ENCODE data around the gene WDR46. TPM values are rescaled to one million over a fixed set of nuclear protein-coding genes. Genes with fewer than 3 reads are reported as not detected.
"Not testable (repeated sequence)": the region's sequence is repeated elsewhere in the genome, so short reads cannot be mapped to it uniquely, and the experiment has no call there.

WDR46 gene
- total and polyA plus RNA-seq, 9 donors: 25.5 to 58.5 (median 34.8) TPM

- intact Hi-C loops (cut with DNase I): loop anchor here in 1 of 4 donors (10.0 kb wide), 1 partner anchor 1342 kb away; the partner anchor contains the start of gene CFB
- Histone ChIP-seq H3K4me1 (ENCODE audit: insufficient read depth) (peaks cover 6% of the 10 kb centered on the region), H3K27me3 (no peaks in the 10 kb centered on the region), H3K27ac (no peak overlapping the region), H3K9me3 (no peaks in the 10 kb centered on the region), H3K36me3 (no peaks in the 10 kb centered on the region), H3K4me3 (no peak overlapping the region)
- peak in 1 of 5 donors; percentile 41 for DNase-seq
- WGBS, 3 donors: 86 to 89% (median 89%) methylated on average over 22 of the region's 22 CpGs
- no peak for TF ChIP-seq CTCF (IDR thresholded peaks at IDR 0.05)
- no peak for TF ChIP-seq POLR2A (IDR thresholded peaks at IDR 0.05)
- no peak for TF ChIP-seq EP300 (IDR thresholded peaks at IDR 0.05)
These were observed 1.8 kb downstream of the WDR46 start for GRCh38 chr6:33286946-33287914.

DNA sequence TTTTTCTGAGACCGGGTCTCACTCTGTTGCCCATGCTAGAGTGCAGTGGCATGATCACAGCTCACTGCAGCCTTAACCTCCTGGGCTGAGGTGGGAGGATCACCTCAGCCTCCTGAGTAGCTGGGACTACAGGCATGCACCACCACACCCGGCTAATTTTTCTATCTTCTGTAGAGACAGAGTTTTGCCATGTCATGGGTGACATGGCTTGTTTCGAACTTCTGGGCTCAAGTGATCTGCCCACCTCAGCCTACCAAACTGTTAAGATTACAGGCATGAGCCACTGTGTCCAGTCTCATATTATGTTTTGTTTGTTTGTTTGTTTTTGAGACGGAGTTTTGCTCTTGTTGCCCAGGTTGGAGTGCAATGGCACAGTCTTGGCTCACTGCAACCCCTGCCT lies 3.8 kb downstream of the WDR46 start:
- not testable (repeated sequence) for H3K36me3 ChIP-seq; H3K27me3 ChIP-seq; H3K9me3 ChIP-seq; H3K4me1 ChIP-seq (ENCODE audit: insufficient read depth); DNase-seq; H3K4me3 ChIP-seq; H3K27ac ChIP-seq
- intact Hi-C loops (cut with DNase I): loop anchor here in 1 of 4 donors (10.0 kb wide), 1 partner anchor 1340 kb away; the partner anchor contains the start of gene CFB
- 85 to 89% (median 86%) methylated on average over 4 of the region's 4 CpGs for WGBS, 3 donors

DNA sequence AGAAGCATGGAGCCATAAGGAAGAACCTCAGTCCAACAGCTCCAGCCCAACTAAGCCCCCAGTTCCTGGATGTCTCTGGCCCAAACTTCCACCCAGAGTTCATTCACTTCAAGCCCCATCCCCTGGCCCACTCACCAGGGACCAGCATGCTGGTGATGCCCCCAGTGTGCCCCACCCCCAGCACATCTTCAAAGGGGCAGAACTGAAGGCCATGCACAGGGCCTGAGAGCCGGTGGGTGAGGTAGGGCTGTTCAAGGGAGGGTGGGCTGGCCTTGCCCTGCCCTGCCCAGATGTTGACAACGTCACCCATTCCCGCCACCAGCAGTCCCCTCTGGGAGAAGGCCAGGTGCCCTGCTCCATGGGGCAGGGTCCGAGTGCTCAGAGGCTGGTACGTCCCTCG lies 8.5 kb downstream of the WDR46 start:
- TF ChIP-seq EP300 (IDR thresholded peaks at IDR 0.05) (no peak), POLR2A (IDR thresholded peaks at IDR 0.05) (no peak), CTCF (IDR thresholded peaks at IDR 0.05) (no peak)
- intact Hi-C loops (cut with DNase I): loop anchor here in 1 of 4 donors (10.0 kb wide), 1 partner anchor 1336 kb away; the partner anchor contains the start of gene CFB

GRCh38 chr6:33279971-33280511 lies 9.0 kb downstream of the WDR46 start:
- 53 to 62% (median 54%) methylated on average over 5 of the region's 5 CpGs for WGBS, 3 donors
- Histone ChIP-seq H3K4me3 (no peak overlapping the region), H3K9me3 (no peaks in the 10 kb centered on the region), H3K27ac (no peak overlapping the region), H3K4me1 (ENCODE audit: insufficient read depth) (no peaks in the 10 kb centered on the region), H3K36me3 (no peaks in the 10 kb centered on the region), H3K27me3 (no peaks in the 10 kb centered on the region)
- TF ChIP-seq EP300 (IDR thresholded peaks at IDR 0.05) (no peak), POLR2A (IDR thresholded peaks at IDR 0.05) (no peak), CTCF (IDR thresholded peaks at IDR 0.05) (no peak)
- DNase-seq: no peak
- intact Hi-C loops (cut with DNase I): loop anchor here in 2 of 4 donors (10.0 kb wide), 2 partner anchors 135 to 1335 kb away; partner anchors contain the start of genes CFB (in 1 of the 2), CUTA (in 1 of the 2) and PHF1 (in 1 of the 2)

More for the DNA sequence above, 8.5 kb downstream of the WDR46 start:
- H3K9me3 ChIP-seq: no peaks in the 10 kb centered on the region
- H3K36me3 ChIP-seq: no peaks in the 10 kb centered on the region
- no peaks in the 10 kb centered on the region for H3K4me1 ChIP-seq (ENCODE audit: insufficient read depth)
- no peak overlapping the region for H3K27ac ChIP-seq
- no peaks in the 10 kb centered on the region for H3K27me3 ChIP-seq
- DNase-seq: no peak
- WGBS, 3 donors: 77 to 87% (median 83%) methylated on average over 6 of the region's 6 CpGs
- no peak overlapping the region for H3K4me3 ChIP-seq

All from ovary (tissue), 9 donors.